IMR-90 (cell line): ENCODE measurements around the gene KRT38. TPM values are rescaled to one million over a fixed set of nuclear protein-coding genes. Genes with fewer than 3 reads are reported as not detected.
A peak's percentile ranks its signal among the peaks of the same experiment; 100 is the strongest.

Experiments used
- ATAC-seq: fragments of 200-7000 bp; cut with Tn5 transposase; 2 replicates; pipeline ENCODE4 v1.9.1; 2020; ENCODE audit warnings: low read depth, mild to moderate bottlenecking, moderate library complexity
- BruUV-seq: library from RNA; stranded (reverse); fragments of 400-500 nt; replicated peaks from 2 replicates; lab custom pipeline; 2021; lab: Mats Ljungman, UMichigan
- CTCF ChIA-PET: fragments of 300-600 bp; formaldehyde crosslinking; extraction: SDS; loops from one replicate; lab custom pipeline; 2021; ENCODE audit warnings: antibody characterized with exemption; lab: Yijun Ruan, JAX
- POLR2A ChIA-PET: fragments of 300-600 bp; sonication (Branson Sonifier 250); formaldehyde crosslinking; loops from one replicate; lab custom pipeline; 2022; ENCODE audit warnings: antibody characterized with exemption; ENCODE audit not compliant: unreplicated experiment; lab: Charles Lee
- DNase-seq: peaks from one replicate; pipeline ENCODE4 v3.0.0; 2013
- H2AFZ ChIP-seq: replicated peaks from 2 replicates; pipeline ENCODE3; 2013; ENCODE audit warnings: low read length, mild to moderate bottlenecking; ENCODE audit not compliant: poor library complexity
- H2AK5ac ChIP-seq: 2 replicates; pipeline ENCODE4 v1.6.1; 2013; ENCODE audit warnings: low read depth, low read length, inconsistent platforms
- H2AK9ac ChIP-seq: replicated peaks from 2 replicates; pipeline ENCODE3; 2013; ENCODE audit warnings: mild to moderate bottlenecking, low read depth, low read length, moderate library complexity; ENCODE audit not compliant: poor library complexity
- H2BK120ac ChIP-seq: 2 replicates; pipeline ENCODE4 v1.6.1; 2013; ENCODE audit warnings: low read depth, low read length, inconsistent platforms
- H2BK15ac ChIP-seq: 3 replicates; pipeline ENCODE4 v1.6.1; 2013; ENCODE audit warnings: low read depth, low read length, inconsistent platforms
- H2BK20ac ChIP-seq: 2 replicates; pipeline ENCODE4 v1.6.1; 2013; ENCODE audit warnings: low read depth, mild to moderate bottlenecking, inconsistent platforms, low read length, moderate library complexity
- H2BK5ac ChIP-seq: 2 replicates; pipeline ENCODE4 v1.6.1; 2013; ENCODE audit warnings: mild to moderate bottlenecking, low read depth, low read length, inconsistent platforms; ENCODE audit not compliant: poor library complexity, severe bottlenecking
- H3K14ac ChIP-seq: replicated peaks from 2 replicates; pipeline ENCODE4 v1.6.1; 2013; ENCODE audit warnings: low read depth, low read length, inconsistent platforms
- H3K18ac ChIP-seq: 2 replicates; pipeline ENCODE4 v1.6.1; 2013; ENCODE audit warnings: low read depth, low read length, control low read depth
- H3K23ac ChIP-seq: 2 replicates; pipeline ENCODE4 v1.6.1; 2013; ENCODE audit warnings: low read depth, low read length, inconsistent platforms
- H3K27ac ChIP-seq: 2 replicates; pipeline ENCODE4 v1.5.1; 2013; ENCODE audit warnings: mild to moderate bottlenecking, control low read depth, low read length; ENCODE audit not compliant: insufficient read depth
- H3K27me3 ChIP-seq: 2 replicates; pipeline ENCODE4 v1.6.1; 2013; ENCODE audit warnings: low read length; ENCODE audit not compliant: control insufficient read depth, insufficient read depth
- H3K36me3 ChIP-seq: 2 replicates; pipeline ENCODE4 v1.6.1; 2013; ENCODE audit warnings: low read length, mixed read lengths; ENCODE audit not compliant: control insufficient read depth, insufficient read depth
- H3K4ac ChIP-seq: 2 replicates; pipeline ENCODE4 v1.6.1; 2013; ENCODE audit warnings: low read depth, low read length, inconsistent platforms
- H3K4me1 ChIP-seq: 2 replicates; pipeline ENCODE4 v1.6.1; 2013; ENCODE audit warnings: low read length, mixed read lengths; ENCODE audit not compliant: control insufficient read depth, insufficient read depth
- H3K4me2 ChIP-seq: 2 replicates; pipeline ENCODE4 v1.6.1; 2013; ENCODE audit warnings: low read depth, mild to moderate bottlenecking, control low read depth, low read length, moderate library complexity
- H3K4me3 ChIP-seq: 2 replicates; pipeline ENCODE4 v1.5.1; 2013; ENCODE audit warnings: low read depth, mild to moderate bottlenecking, control low read depth, low read length, moderate library complexity; ENCODE audit not compliant: insufficient read depth
- H3K56ac ChIP-seq: 2 replicates; pipeline ENCODE4 v1.6.1; 2013; ENCODE audit warnings: low read length, inconsistent platforms; ENCODE audit not compliant: insufficient read depth; ENCODE audit errors: extremely low read depth
- H3K79me1 ChIP-seq, 2 experiments: 2 replicates each; pipeline ENCODE4 v1.6.1; 2013; ENCODE audit warnings: low read length in 2 of 2, inconsistent platforms in 1 of 2, low read depth in 1 of 2
- H3K9ac ChIP-seq: 2 replicates; pipeline ENCODE4 v1.6.1; 2013; ENCODE audit warnings: low read depth, low read length, control low read depth
- H3K9me1 ChIP-seq: 2 replicates; pipeline ENCODE4 v1.6.1; 2013; ENCODE audit warnings: low read length, inconsistent platforms; ENCODE audit not compliant: insufficient read depth
- H3K9me3 ChIP-seq: 2 replicates; pipeline ENCODE4 v1.6.1; 2013; ENCODE audit warnings: low read length; ENCODE audit not compliant: control insufficient read depth, insufficient read depth
- H4K20me1 ChIP-seq: 2 replicates; pipeline ENCODE4 v1.6.1; 2013; ENCODE audit warnings: low read length, inconsistent platforms; ENCODE audit not compliant: insufficient read depth
- H4K5ac ChIP-seq: 2 replicates; pipeline ENCODE4 v1.6.1; 2013; ENCODE audit warnings: mild to moderate bottlenecking, low read depth, low read length, control low read depth
- H4K8ac ChIP-seq, 2 experiments: 2 replicates each; pipeline ENCODE4 v1.6.1; 2013; ENCODE audit warnings: low read depth in 2 of 2, low read length in 2 of 2, control low read depth in 1 of 2, inconsistent platforms in 1 of 2
- H4K91ac ChIP-seq: 2 replicates; pipeline ENCODE4 v1.6.1; 2013; ENCODE audit warnings: low read depth, low read length, inconsistent platforms; ENCODE audit not compliant: insufficient read depth
- FOS ChIP-seq: fragments of 150-350 bp; IDR thresholded peaks from 2 replicates; pipeline ENCODE4 v1.6.1; 2016; ENCODE audit warnings: low read depth, low read length
- NFE2L2 ChIP-seq: fragments of 150-350 bp; IDR thresholded peaks from 2 replicates; pipeline ENCODE4 v1.6.1; 2016; ENCODE audit warnings: low read depth, mild to moderate bottlenecking, low read length
- RAD21 ChIP-seq: IDR thresholded peaks from 2 replicates; pipeline ENCODE4 v1.6.1; 2012; ENCODE audit warnings: low read length, improper control_type of control experiment
- RCOR1 ChIP-seq: IDR thresholded peaks from 2 replicates; pipeline ENCODE4 v1.6.1; 2012; ENCODE audit warnings: mild to moderate bottlenecking, low read length, improper control_type of control experiment; ENCODE audit not compliant: insufficient replicate concordance
- WGBS, 2 experiments: methylation state at CpG; one replicate each; pipeline versions ENCODE4 v1.1.5 to v1.1.7; 2013; ENCODE audit warnings: missing lambda C conversion rate in 2 of 2; ENCODE audit not compliant: insufficient read length in 1 of 2; ENCODE audit errors: extremely low coverage in 2 of 2; 5-methylcytosine and 5-hydroxymethylcytosine counted together
- dilution Hi-C: fragments of 300-500 bp; cut with HindIII; formaldehyde crosslinking; loops from one replicate; pipeline ENCODE4 v1.14.3; 2018; ENCODE audit warnings: low sequenced_read_pairs; ENCODE audit not compliant: unreplicated experiment
- in situ Hi-C: fragments of 300-500 bp; cut with MboI; formaldehyde crosslinking; loops from 3 replicates; pipeline ENCODE4 v1.14.3; 2019; ENCODE audit warnings: low sequenced_read_pairs, inconsistent platforms, mixed read lengths
- intact Hi-C: fragments of 100-400 bp; cut with micrococcal nuclease; formaldehyde crosslinking; loops from 2 replicates; pipeline ENCODE4 v1.10.0; 2022
- polyA plus RNA-seq, 3 experiments: library from polyadenylated mRNA; depleted of rRNA; stranded (reverse); fragments of >200 nt; gene quantifications; 2 replicates each; pipeline ENCODE4 v1.2.3, GENCODE V29; 2012; ENCODE audit warnings: low replicate concordance in 1 of 3
- total RNA-seq: library from RNA; depleted of rRNA; stranded (reverse); fragments of >200 nt; gene quantifications from 2 replicates; pipeline ENCODE4 v1.2.3, GENCODE V29; 2012

Gene KRT38
- total and polyA plus RNA-seq, 2 of the 4 experiments (the other 2 are of a cell fraction): 0.09 TPM; not detected in 1

DNA sequence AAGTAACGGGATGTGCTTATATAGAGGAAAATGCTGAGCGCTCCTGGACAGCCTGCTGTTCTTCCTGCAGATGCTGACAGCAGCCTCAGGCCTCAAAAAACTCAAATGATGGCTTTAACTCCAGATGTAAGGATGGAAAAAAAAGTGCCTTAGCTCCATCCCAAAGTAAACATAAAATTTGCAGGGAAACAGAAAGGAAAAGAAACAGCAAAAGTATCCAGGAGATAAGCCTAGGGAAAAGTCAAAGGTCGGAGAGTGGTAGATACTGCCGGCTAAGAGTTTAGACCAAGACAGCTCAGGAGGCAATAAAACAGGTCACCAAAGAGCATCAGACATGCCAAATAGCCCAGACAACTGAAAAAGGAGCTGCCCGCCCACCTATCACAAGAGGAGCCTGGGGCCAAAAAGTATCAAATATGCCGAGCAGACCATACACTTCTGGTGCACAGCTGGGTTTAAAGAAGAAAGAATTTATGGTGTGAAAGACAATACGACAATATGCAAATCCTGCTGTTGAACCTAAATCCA is 50.3 kb downstream of the KRT38 start:
- no peak overlapping the region for H2AK5ac ChIP-seq
- no peak overlapping the region for H2AK9ac ChIP-seq
- POLR2A ChIA-PET: no interaction called here
- ATAC-seq: no peak
- H3K56ac ChIP-seq: no peak overlapping the region
- H3K36me3 ChIP-seq: no peaks in the 10 kb centered on the region
- H2BK5ac ChIP-seq: no peak overlapping the region
- H4K91ac ChIP-seq: no peak overlapping the region
- H3K4me3 ChIP-seq: no peak overlapping the region
- H3K9me3 ChIP-seq: no peaks in the 10 kb centered on the region
- intact Hi-C loops: no loop called here
- WGBS, 2 experiments: 50% methylated on average over 2 of the region's 7 CpGs; no CpG with 5 or more reads in 1 of the 2 experiments
- H3K18ac ChIP-seq: no peak overlapping the region
- no peak overlapping the region for H2BK20ac ChIP-seq
- no peaks in the 10 kb centered on the region for H3K79me1 ChIP-seq
- no peaks in the 10 kb centered on the region for H4K20me1 ChIP-seq
- BruUV-seq: no TSS peak
- no peaks in the 10 kb centered on the region; the same call in 1 of the 2 replicates for H3K9me1 ChIP-seq
- no peak overlapping the region for H2BK15ac ChIP-seq
- 0 out of 2 replicates have a peak overlapping the region, but pooled peaks have one; percentile 11 for H3K14ac ChIP-seq
- H2BK120ac ChIP-seq: no peak overlapping the region; the same call in 1 of the 2 replicates
- H4K5ac ChIP-seq: no peak overlapping the region
- TF ChIP-seq RCOR1 (no peak), RAD21 (no peak), NFE2L2 (no peak), FOS (no peak)
- CTCF ChIA-PET: no interaction called here
- no peak overlapping the region; a peak in 1 of 4 replicates for H4K8ac ChIP-seq
- H3K23ac ChIP-seq: no peak overlapping the region
- no peaks in the 10 kb centered on the region for H3K27me3 ChIP-seq
- peaks cover 5% of the 10 kb centered on the region; the same call in 1 of the 2 replicates for H3K4me1 ChIP-seq
- H3K4me2 ChIP-seq: no peak overlapping the region
- no peak for DNase-seq
- dilution Hi-C loops: no loop called here
- H3K9ac ChIP-seq: no peak overlapping the region
- no peak overlapping the region for H3K4ac ChIP-seq
- in situ Hi-C loops: no loop called here
- no peak overlapping the region for H2AFZ ChIP-seq
- H3K27ac ChIP-seq: no peak overlapping the region
